Measurements from ENCODE around the gene PKP4.

DNA sequence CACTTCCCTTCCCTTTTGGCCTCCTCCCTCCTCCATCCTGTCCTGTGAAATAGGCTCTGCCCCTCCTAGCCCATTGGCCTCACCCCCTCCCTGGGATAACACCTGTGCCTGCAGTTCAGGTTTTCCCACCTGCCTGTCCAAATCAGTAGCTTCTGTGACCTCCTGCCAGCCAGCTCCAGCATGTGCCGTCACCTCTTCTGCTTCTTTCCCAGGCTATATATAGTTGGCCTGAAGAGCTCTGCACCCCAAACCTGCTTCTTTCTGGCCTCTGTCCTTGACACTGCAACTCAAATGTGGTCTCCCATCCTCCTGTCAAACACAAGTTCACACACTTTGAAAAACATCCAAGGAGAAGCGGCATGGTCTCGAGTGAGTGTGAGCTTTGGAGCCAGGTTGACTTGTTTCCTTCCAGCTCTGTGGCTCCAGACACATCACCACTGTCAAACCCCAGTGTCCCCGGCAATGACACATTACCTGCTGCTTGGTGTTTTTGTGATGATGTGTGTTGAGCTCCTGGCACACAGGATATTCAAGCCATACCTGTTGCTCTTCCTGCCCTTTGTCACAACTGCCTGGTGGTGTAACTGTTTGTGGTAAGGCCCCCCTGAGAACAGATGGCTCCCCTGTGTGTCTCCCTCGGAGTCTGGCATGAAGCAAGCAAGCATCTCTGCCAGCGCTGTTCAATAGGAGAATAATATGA, 194.8 kb downstream of the PKP4 start:
- TF ChIP-seq, protein P1, sequence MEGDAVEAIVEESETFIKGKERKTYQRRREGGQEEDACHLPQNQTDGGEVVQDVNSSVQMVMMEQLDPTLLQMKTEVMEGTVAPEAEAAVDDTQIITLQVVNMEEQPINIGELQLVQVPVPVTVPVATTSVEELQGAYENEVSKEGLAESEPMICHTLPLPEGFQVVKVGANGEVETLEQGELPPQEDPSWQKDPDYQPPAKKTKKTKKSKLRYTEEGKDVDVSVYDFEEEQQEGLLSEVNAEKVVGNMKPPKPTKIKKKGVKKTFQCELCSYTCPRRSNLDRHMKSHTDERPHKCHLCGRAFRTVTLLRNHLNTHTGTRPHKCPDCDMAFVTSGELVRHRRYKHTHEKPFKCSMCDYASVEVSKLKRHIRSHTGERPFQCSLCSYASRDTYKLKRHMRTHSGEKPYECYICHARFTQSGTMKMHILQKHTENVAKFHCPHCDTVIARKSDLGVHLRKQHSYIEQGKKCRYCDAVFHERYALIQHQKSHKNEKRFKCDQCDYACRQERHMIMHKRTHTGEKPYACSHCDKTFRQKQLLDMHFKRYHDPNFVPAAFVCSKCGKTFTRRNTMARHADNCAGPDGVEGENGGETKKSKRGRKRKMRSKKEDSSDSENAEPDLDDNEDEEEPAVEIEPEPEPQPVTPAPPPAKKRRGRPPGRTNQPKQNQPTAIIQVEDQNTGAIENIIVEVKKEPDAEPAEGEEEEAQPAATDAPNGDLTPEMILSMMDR (IDR thresholded peaks at IDR 0.05; ENCODE audit: insufficient read depth, low read length, poor library complexity, severe bottlenecking) = no peak
- no peak for TF ChIP-seq EZH2phosphoT487 (conservative IDR thresholded peaks at IDR 0.05; ENCODE audit: low read length)
